Esophagus muscularis mucosa (tissue), 3 donors: ENCODE data around the gene NIN.

Experiments
- POLR2A ChIP-seq: fragments of 450-650 bp; IDR thresholded peaks from one replicate; pipeline ENCODE4 v1.6.1; 2017; ENCODE audit warnings: antibody characterized with exemption, moderate library complexity, mild to moderate bottlenecking, low read depth
- POLR2AphosphoS5 ChIP-seq, 2 donors: sonication (generic); formaldehyde crosslinking; IDR thresholded peaks; one replicate each; pipeline ENCODE4 v1.6.1; 2017; ENCODE audit warnings: antibody characterized with exemption in 2 of 2
- TF ChIP-seq, protein P1 (sequence below), 3 experiments: fragments of 200-600 bp in 2 of 3; fragments of 450-650 bp in 1 of 3; sonication (generic) in 2 of 3; IDR thresholded peaks; one replicate each; pipeline ENCODE4 v1.5.1; 2017 to 2019; ENCODE audit warnings: antibody characterized with exemption in 3 of 3, mild to moderate bottlenecking in 2 of 3, moderate library complexity in 1 of 3

- TF ChIP-seq, protein P1, sequence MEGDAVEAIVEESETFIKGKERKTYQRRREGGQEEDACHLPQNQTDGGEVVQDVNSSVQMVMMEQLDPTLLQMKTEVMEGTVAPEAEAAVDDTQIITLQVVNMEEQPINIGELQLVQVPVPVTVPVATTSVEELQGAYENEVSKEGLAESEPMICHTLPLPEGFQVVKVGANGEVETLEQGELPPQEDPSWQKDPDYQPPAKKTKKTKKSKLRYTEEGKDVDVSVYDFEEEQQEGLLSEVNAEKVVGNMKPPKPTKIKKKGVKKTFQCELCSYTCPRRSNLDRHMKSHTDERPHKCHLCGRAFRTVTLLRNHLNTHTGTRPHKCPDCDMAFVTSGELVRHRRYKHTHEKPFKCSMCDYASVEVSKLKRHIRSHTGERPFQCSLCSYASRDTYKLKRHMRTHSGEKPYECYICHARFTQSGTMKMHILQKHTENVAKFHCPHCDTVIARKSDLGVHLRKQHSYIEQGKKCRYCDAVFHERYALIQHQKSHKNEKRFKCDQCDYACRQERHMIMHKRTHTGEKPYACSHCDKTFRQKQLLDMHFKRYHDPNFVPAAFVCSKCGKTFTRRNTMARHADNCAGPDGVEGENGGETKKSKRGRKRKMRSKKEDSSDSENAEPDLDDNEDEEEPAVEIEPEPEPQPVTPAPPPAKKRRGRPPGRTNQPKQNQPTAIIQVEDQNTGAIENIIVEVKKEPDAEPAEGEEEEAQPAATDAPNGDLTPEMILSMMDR (IDR thresholded peaks at IDR 0.05): no peak
- no peak for TF ChIP-seq POLR2AphosphoS5 (IDR thresholded peaks at IDR 0.05)
- no peak for TF ChIP-seq POLR2A
These were observed 67.5 kb downstream of the NIN start for GRCh38 chr14:50763382-50764007.
